Calu3 (cell line): ENCODE measurements around the gene ARID1B. TPM values are rescaled to one million over a fixed set of nuclear protein-coding genes. Genes with fewer than 3 reads are reported as not detected.

Experiments
- BruUV-seq: library from RNA; stranded (reverse); fragments of 400-500 nt; replicated peaks from 2 replicates; lab custom pipeline; 2021; lab: Mats Ljungman, UMichigan
- CTCF ChIA-PET: fragments of 300-600 bp; sonication (Branson Sonifier 250); formaldehyde crosslinking; loops from one replicate; lab custom pipeline; 2022; ENCODE audit warnings: antibody characterized with exemption; lab: Charles Lee
- DNase-seq: peaks from one replicate; pipeline ENCODE4 v3.0.0; 2022
- H3K27ac Mint-ChIP-seq: one replicate; pipeline ENCODE4 v1.8.0; 2022; ENCODE audit warnings: mixed read lengths; ENCODE audit not compliant: unreplicated experiment
- H3K27me3 Mint-ChIP-seq: one replicate; pipeline ENCODE4 v1.8.0; 2022; ENCODE audit warnings: mixed read lengths; ENCODE audit not compliant: unreplicated experiment
- H3K36me3 Mint-ChIP-seq: one replicate; pipeline ENCODE4 v1.8.0; 2022; ENCODE audit warnings: mild to moderate bottlenecking, moderate library complexity, mixed read lengths; ENCODE audit not compliant: insufficient read depth, unreplicated experiment
- H3K4me1 Mint-ChIP-seq: one replicate; pipeline ENCODE4 v1.8.0; 2022; ENCODE audit warnings: mild to moderate bottlenecking, low read depth, mixed read lengths; ENCODE audit not compliant: unreplicated experiment
- H3K4me3 Mint-ChIP-seq: one replicate; pipeline ENCODE4 v1.8.0; 2022; ENCODE audit warnings: mild to moderate bottlenecking, low read depth, moderate library complexity, mixed read lengths; ENCODE audit not compliant: unreplicated experiment
- H3K9me3 Mint-ChIP-seq: one replicate; pipeline ENCODE4 v1.8.0; 2022; ENCODE audit warnings: low read depth, mixed read lengths; ENCODE audit not compliant: unreplicated experiment
- CTCF ChIP-seq: fragments of 200-600 bp; IDR thresholded peaks from one replicate; pipeline ENCODE4 v1.8.0; 2022; ENCODE audit warnings: antibody characterized with exemption; ENCODE audit not compliant: unreplicated experiment
- intact Hi-C: fragments of 100-400 bp; cut with micrococcal nuclease; formaldehyde crosslinking; loops from one replicate; pipeline ENCODE4 v1.10.0; 2022; ENCODE audit not compliant: unreplicated experiment
- total RNA-seq: library from RNA; stranded (reverse); gene quantifications from 2 replicates; pipeline ENCODE4 v1.2.3, GENCODE V29; 2022

Gene ARID1B
- total RNA-seq, 1 experiment from 2014 or later = 53.5 TPM

- TF ChIP-seq CTCF = no peak
- H3K9me3 Mint-ChIP-seq = no peaks in the 10 kb centered on the region
- peaks cover 15% of the 10 kb centered on the region for H3K4me1 Mint-ChIP-seq
- peaks cover 5% of the 10 kb centered on the region for H3K36me3 Mint-ChIP-seq
- no peak overlapping the region for H3K4me3 Mint-ChIP-seq
- BruUV-seq = no TSS peak
- DNase-seq = no peak
- CTCF ChIA-PET = no interaction called here
- no peaks in the 10 kb centered on the region for H3K27me3 Mint-ChIP-seq
- intact Hi-C loops = no loop called here
- no peak overlapping the region for H3K27ac Mint-ChIP-seq
These were observed 173.4 kb downstream of the ARID1B start for GRCh38 chr6:156950531-156950930.

GRCh38 chr6:156952401-156952800, 175.2 kb downstream of the ARID1B start:
- no peaks in the 10 kb centered on the region for H3K27me3 Mint-ChIP-seq
- H3K27ac Mint-ChIP-seq = no peak overlapping the region
- peaks cover 5% of the 10 kb centered on the region for H3K36me3 Mint-ChIP-seq
- CTCF ChIA-PET = no interaction called here
- TF ChIP-seq CTCF = no peak
- no peak for DNase-seq
- H3K4me3 Mint-ChIP-seq = no peak overlapping the region
- H3K4me1 Mint-ChIP-seq = peaks cover 15% of the 10 kb centered on the region
- no TSS peak for BruUV-seq
- no peaks in the 10 kb centered on the region for H3K9me3 Mint-ChIP-seq
- intact Hi-C loops = loop anchor here (2.0 kb wide), 1 partner anchor 172 kb away; no protein-coding TSS in a partner anchor

- H3K27me3 Mint-ChIP-seq = no peaks in the 10 kb centered on the region
- intact Hi-C loops = loop anchor here (2.0 kb wide), 1 partner anchor 172 kb away; no protein-coding TSS in a partner anchor
- BruUV-seq = no TSS peak
- H3K9me3 Mint-ChIP-seq = no peaks in the 10 kb centered on the region
- H3K36me3 Mint-ChIP-seq = peaks cover 5% of the 10 kb centered on the region
- DNase-seq = no peak
- H3K4me3 Mint-ChIP-seq = peak overlapping the region; percentile 26
- H3K4me1 Mint-ChIP-seq = peaks cover 15% of the 10 kb centered on the region
- CTCF ChIA-PET = no interaction called here
- peak overlapping the region; percentile 58 for H3K27ac Mint-ChIP-seq
- no peak for TF ChIP-seq CTCF
These were observed 175.9 kb downstream of the ARID1B start for GRCh38 chr6:156953127-156953478.

GRCh38 chr6:156953479-156954146, 176.4 kb downstream of the ARID1B start:
- no peaks in the 10 kb centered on the region for H3K9me3 Mint-ChIP-seq
- peak overlapping the region; percentile 58 for H3K27ac Mint-ChIP-seq
- H3K36me3 Mint-ChIP-seq = peaks cover 5% of the 10 kb centered on the region
- H3K27me3 Mint-ChIP-seq = no peaks in the 10 kb centered on the region
- no peak for TF ChIP-seq CTCF
- peak; percentile 73 for DNase-seq
- peaks cover 15% of the 10 kb centered on the region for H3K4me1 Mint-ChIP-seq
- CTCF ChIA-PET = no interaction called here
- H3K4me3 Mint-ChIP-seq = peak overlapping the region; percentile 26
- no TSS peak for BruUV-seq
- intact Hi-C loops = loop anchor here (2.0 kb wide), 1 partner anchor 173 kb away; no protein-coding TSS in a partner anchor
